ENCODE data around the gene PTK7.

Gene PTK7

DNA sequence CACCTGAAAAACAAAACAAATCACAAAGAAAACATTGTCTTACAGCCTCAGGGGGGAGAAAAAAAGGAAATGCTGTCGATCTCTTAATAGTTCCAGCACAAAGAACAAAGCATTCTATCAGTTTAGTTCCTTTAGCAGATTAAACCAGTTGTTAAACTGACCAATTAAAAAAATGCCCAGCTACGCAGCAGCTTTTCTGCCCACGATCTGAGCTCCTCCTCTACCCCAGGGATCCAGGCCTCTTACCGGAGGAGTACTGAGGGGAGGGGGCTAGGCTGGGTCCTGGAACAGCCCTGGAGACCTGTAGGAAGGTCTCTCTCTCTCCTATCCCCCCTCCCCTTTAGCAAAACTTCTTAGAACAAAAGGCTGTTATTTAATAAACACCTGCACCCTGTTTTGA, 13.4 kb downstream of the PTK7 start:
- H3F3A ChIP-seq (ENCODE audit: low read depth): no peaks in the 10 kb centered on the region
- H3K9me3 ChIP-seq (ENCODE audit: insufficient read depth, low read depth, low read length): no peaks in the 10 kb centered on the region
- H3K27me3 ChIP-seq (ENCODE audit: insufficient read depth, low read length, poor library complexity, severe bottlenecking): no peaks in the 10 kb centered on the region
- peaks cover 17% of the 10 kb centered on the region for H4K20me1 ChIP-seq (ENCODE audit: insufficient read depth, low read length, poor library complexity, severe bottlenecking)
- H3K9me2 ChIP-seq (replicated peaks; ENCODE audit: low read depth, low read length): no peaks in the 10 kb centered on the region
- H2AFZ ChIP-seq (ENCODE audit: low read length): no peak overlapping the region
- H3K4me3 ChIP-seq (ENCODE audit: low read length, poor library complexity, severe bottlenecking): no peak overlapping the region
- TF ChIP-seq, protein P1, sequence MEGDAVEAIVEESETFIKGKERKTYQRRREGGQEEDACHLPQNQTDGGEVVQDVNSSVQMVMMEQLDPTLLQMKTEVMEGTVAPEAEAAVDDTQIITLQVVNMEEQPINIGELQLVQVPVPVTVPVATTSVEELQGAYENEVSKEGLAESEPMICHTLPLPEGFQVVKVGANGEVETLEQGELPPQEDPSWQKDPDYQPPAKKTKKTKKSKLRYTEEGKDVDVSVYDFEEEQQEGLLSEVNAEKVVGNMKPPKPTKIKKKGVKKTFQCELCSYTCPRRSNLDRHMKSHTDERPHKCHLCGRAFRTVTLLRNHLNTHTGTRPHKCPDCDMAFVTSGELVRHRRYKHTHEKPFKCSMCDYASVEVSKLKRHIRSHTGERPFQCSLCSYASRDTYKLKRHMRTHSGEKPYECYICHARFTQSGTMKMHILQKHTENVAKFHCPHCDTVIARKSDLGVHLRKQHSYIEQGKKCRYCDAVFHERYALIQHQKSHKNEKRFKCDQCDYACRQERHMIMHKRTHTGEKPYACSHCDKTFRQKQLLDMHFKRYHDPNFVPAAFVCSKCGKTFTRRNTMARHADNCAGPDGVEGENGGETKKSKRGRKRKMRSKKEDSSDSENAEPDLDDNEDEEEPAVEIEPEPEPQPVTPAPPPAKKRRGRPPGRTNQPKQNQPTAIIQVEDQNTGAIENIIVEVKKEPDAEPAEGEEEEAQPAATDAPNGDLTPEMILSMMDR (conservative IDR thresholded peaks at IDR 0.05; ENCODE audit: low read length): no peak
- no peak for TF ChIP-seq EZH2phosphoT487 (IDR thresholded peaks at IDR 0.05; ENCODE audit: borderline replicate concordance)
- peaks cover 29% of the 10 kb centered on the region for H3K4me1 ChIP-seq (ENCODE audit: insufficient read depth, low read length, poor library complexity, severe bottlenecking)
- H3K4me2 ChIP-seq (ENCODE audit: low read depth, low read length, poor library complexity, severe bottlenecking): no peak overlapping the region
- no peak overlapping the region for H3K9ac ChIP-seq (ENCODE audit: low read depth, low read length, poor library complexity, severe bottlenecking)
- H3K36me3 ChIP-seq (ENCODE audit: insufficient read depth, low read length): no peaks in the 10 kb centered on the region
- peaks cover 87% of the 10 kb centered on the region for H3K79me2 ChIP-seq (ENCODE audit: insufficient read depth, low read length)

- peaks cover 81% of the 10 kb centered on the region for H3K79me2 ChIP-seq (ENCODE audit: insufficient read depth, low read length)
- TF ChIP-seq EZH2phosphoT487 (IDR thresholded peaks at IDR 0.05; ENCODE audit: borderline replicate concordance): no peak
- TF ChIP-seq, protein P1 (conservative IDR thresholded peaks at IDR 0.05; ENCODE audit: low read length): no peak
Measured at GRCh38 chr6:43089874-43090558, 13.9 kb downstream of the PTK7 start.

GRCh38 chr6:43090559-43090956, 14.4 kb downstream of the PTK7 start:
- Histone ChIP-seq H3F3A (ENCODE audit: low read depth) (no peaks in the 10 kb centered on the region), H3K9ac (ENCODE audit: low read depth, low read length, poor library complexity, severe bottlenecking) (no peak overlapping the region), H4K20me1 (ENCODE audit: insufficient read depth, low read length, poor library complexity, severe bottlenecking) (peaks cover 17% of the 10 kb centered on the region), H2AFZ (ENCODE audit: low read length) (no peak overlapping the region), H3K79me2 (ENCODE audit: insufficient read depth, low read length) (peaks cover 76% of the 10 kb centered on the region), H3K4me1 (ENCODE audit: insufficient read depth, low read length, poor library complexity, severe bottlenecking) (peaks cover 29% of the 10 kb centered on the region), H3K9me2 (replicated peaks; ENCODE audit: low read depth, low read length) (no peaks in the 10 kb centered on the region), H3K9me3 (ENCODE audit: insufficient read depth, low read depth, low read length) (no peaks in the 10 kb centered on the region), H3K4me2 (ENCODE audit: low read depth, low read length, poor library complexity, severe bottlenecking) (no peak overlapping the region), H3K36me3 (ENCODE audit: insufficient read depth, low read length) (no peaks in the 10 kb centered on the region), H3K4me3 (ENCODE audit: low read length, poor library complexity, severe bottlenecking) (no peak overlapping the region), H3K27me3 (ENCODE audit: insufficient read depth, low read length, poor library complexity, severe bottlenecking) (no peaks in the 10 kb centered on the region)
- TF ChIP-seq, protein P1 (conservative IDR thresholded peaks at IDR 0.05; ENCODE audit: low read length): no peak
- TF ChIP-seq EZH2phosphoT487 (IDR thresholded peaks at IDR 0.05; ENCODE audit: borderline replicate concordance): no peak

More at GRCh38 chr6:43089874-43090558, 13.9 kb downstream of the PTK7 start:
- no peak overlapping the region for H3K4me3 ChIP-seq (ENCODE audit: low read length, poor library complexity, severe bottlenecking)
- no peaks in the 10 kb centered on the region for H3K27me3 ChIP-seq (ENCODE audit: insufficient read depth, low read length, poor library complexity, severe bottlenecking)
- no peaks in the 10 kb centered on the region for H3K36me3 ChIP-seq (ENCODE audit: insufficient read depth, low read length)
- no peaks in the 10 kb centered on the region for H3F3A ChIP-seq (ENCODE audit: low read depth)
- no peak overlapping the region for H2AFZ ChIP-seq (ENCODE audit: low read length)
- H3K9me3 ChIP-seq (ENCODE audit: insufficient read depth, low read depth, low read length): no peaks in the 10 kb centered on the region
- H4K20me1 ChIP-seq (ENCODE audit: insufficient read depth, low read length, poor library complexity, severe bottlenecking): peaks cover 17% of the 10 kb centered on the region
- no peaks in the 10 kb centered on the region for H3K9me2 ChIP-seq (replicated peaks; ENCODE audit: low read depth, low read length)
- H3K4me1 ChIP-seq (ENCODE audit: insufficient read depth, low read length, poor library complexity, severe bottlenecking): peaks cover 29% of the 10 kb centered on the region
- H3K9ac ChIP-seq (ENCODE audit: low read depth, low read length, poor library complexity, severe bottlenecking): no peak overlapping the region
- H3K4me2 ChIP-seq (ENCODE audit: low read depth, low read length, poor library complexity, severe bottlenecking): no peak overlapping the region
